Fibroblast of lung (primary cell): ENCODE data around the gene CDR2. TPM values are rescaled to one million over a fixed set of nuclear protein-coding genes. Genes with fewer than 3 reads are reported as not detected.

Experiments
- DNase-seq, 2 donors: peaks; one replicate each; pipeline versions ENCODE4 v3.0.0 to v3.0.0-alpha.2; 2010; ENCODE audit warnings: low read depth in 2 of 2
- H2AFZ ChIP-seq: 2 replicates; pipeline ENCODE4 v1.5.1; 2012; ENCODE audit warnings: low read length, control low read depth, inconsistent platforms
- H3K27ac ChIP-seq: 2 replicates; pipeline ENCODE4 v1.5.1; 2011; ENCODE audit warnings: low read length, control low read depth; ENCODE audit not compliant: insufficient read depth
- H3K27me3 ChIP-seq: 2 replicates; pipeline ENCODE4 v1.5.1; 2011; ENCODE audit warnings: mild to moderate bottlenecking, low read length; ENCODE audit not compliant: control insufficient read depth, insufficient read depth
- H3K36me3 ChIP-seq: 2 replicates; pipeline ENCODE4 v1.5.1; 2011; ENCODE audit warnings: low read length; ENCODE audit not compliant: control insufficient read depth, insufficient read depth
- H3K4me1 ChIP-seq: 2 replicates; pipeline ENCODE4 v1.5.1; 2011; ENCODE audit warnings: low read length; ENCODE audit not compliant: control insufficient read depth, insufficient read depth; ENCODE audit errors: extremely low read depth
- H3K4me2 ChIP-seq: 2 replicates; pipeline ENCODE4 v1.5.1; 2011; ENCODE audit warnings: low read length, control low read depth; ENCODE audit not compliant: insufficient read depth; ENCODE audit errors: extremely low read depth
- H3K4me3 ChIP-seq, 4 experiments: fragments of 200-600 bp in 1 of 4; sonication (generic) in 1 of 4; replicated peaks in 1 of 4; 2 replicates each; pipeline ENCODE4 v1.5.1; 2011 to 2016; ENCODE audit warnings: low read length in 4 of 4, low read depth in 3 of 4, mild to moderate bottlenecking in 3 of 4, control low read depth in 2 of 4, inconsistent platforms in 1 of 4, mixed read lengths in 1 of 4; ENCODE audit not compliant: insufficient read depth in 1 of 4; ENCODE audit errors: control extremely low read depth in 1 of 4
- H3K79me2 ChIP-seq: 2 replicates; pipeline ENCODE4 v1.5.1; 2012; ENCODE audit warnings: mild to moderate bottlenecking, low read length, inconsistent platforms; ENCODE audit not compliant: control insufficient read depth, insufficient read depth
- H3K9ac ChIP-seq: 2 replicates; pipeline ENCODE4 v1.5.1; 2011; ENCODE audit warnings: mild to moderate bottlenecking, low read length, control low read depth; ENCODE audit not compliant: insufficient read depth
- H3K9me3 ChIP-seq: 2 replicates; pipeline ENCODE4 v1.5.1; 2012; ENCODE audit warnings: low read depth, low read length; ENCODE audit not compliant: control insufficient read depth, insufficient read depth
- H4K20me1 ChIP-seq: 2 replicates; pipeline ENCODE4 v1.5.1; 2011; ENCODE audit warnings: low read length; ENCODE audit not compliant: control insufficient read depth, insufficient read depth; ENCODE audit errors: extremely low read depth
- CTCF ChIP-seq, 2 donors: IDR thresholded peaks in 1 of 2; conservative IDR thresholded peaks in 1 of 2; 1 replicate in 1 of 2; 2 replicates in 1 of 2; pipeline ENCODE4 v1.5.1; 2011 to 2012; ENCODE audit warnings: low read length in 2 of 2, control low read depth in 1 of 2, inconsistent platforms in 1 of 2, low read depth in 1 of 2, mild to moderate bottlenecking in 1 of 2
- EZH2 ChIP-seq: IDR thresholded peaks from 2 replicates; pipeline ENCODE4 v1.5.1; 2012; ENCODE audit warnings: low read length, control low read depth, mild to moderate bottlenecking; ENCODE audit errors: missing control alignments
- polyA plus RNA-seq, 2 donors: library from polyadenylated mRNA; depleted of rRNA in 1 of 2; stranded (reverse) in 1 of 2; unstranded in 1 of 2; fragments of >200 nt; gene quantifications; 2 replicates each; pipeline ENCODE4 v1.2.1, GENCODE V29; 2011 to 2012; ENCODE audit warnings: missing spikeins in 1 of 2
- total RNA-seq: library from RNA; depleted of rRNA; stranded (reverse); fragments of >200 nt; gene quantifications from 2 replicates; pipeline ENCODE4 v1.2.1, GENCODE V29; 2014

CDR2 gene
- total and polyA plus RNA-seq, 2 donors (not counting 1 experiment from before 2014, with no cell fraction given) = 60.1 to 73.8 TPM

- H3K9me3 ChIP-seq = no peaks in the 10 kb centered on the region
- no peak overlapping the region for H3K27ac ChIP-seq
- DNase-seq = peak in 1 of 2 donors; percentile 25
- H3K4me1 ChIP-seq = no peaks in the 10 kb centered on the region
- TF ChIP-seq EZH2 (no peak), CTCF (conservative IDR thresholded peaks at IDR 0.05 in 1 of 2, IDR thresholded peaks at IDR 0.05 in 1 of 2; ENCODE audit: low read depth in 1 of 2, low read length in 2 of 2) (peak; percentile 59 to 63)
- H3K27me3 ChIP-seq = no peaks in the 10 kb centered on the region
- H3K36me3 ChIP-seq = peaks cover 15% of the 10 kb centered on the region
- no peaks in the 10 kb centered on the region for H3K79me2 ChIP-seq
- H3K4me2 ChIP-seq = no peak overlapping the region
- H3K4me3 ChIP-seq = no peak overlapping the region
- H4K20me1 ChIP-seq = no peaks in the 10 kb centered on the region
- H2AFZ ChIP-seq = no peak overlapping the region
- H3K9ac ChIP-seq = no peak overlapping the region
Observed at GRCh38 chr16:22318690-22319358, 55.6 kb downstream of the CDR2 start.

GRCh38 chr16:22317625-22318024 lies 56.8 kb downstream of the CDR2 start:
- TF ChIP-seq EZH2 = no peak
- TF ChIP-seq CTCF (conservative IDR thresholded peaks at IDR 0.05 in 1 of 2, IDR thresholded peaks at IDR 0.05 in 1 of 2; ENCODE audit: low read depth in 1 of 2, low read length in 2 of 2) = no peak
- Histone ChIP-seq H3K4me2 (no peak overlapping the region), H3K79me2 (no peaks in the 10 kb centered on the region), H3K36me3 (peaks cover 15% of the 10 kb centered on the region), H3K4me1 (no peaks in the 10 kb centered on the region), H4K20me1 (no peaks in the 10 kb centered on the region), H3K9ac (no peak overlapping the region), H3K4me3 (no peak overlapping the region), H3K9me3 (no peaks in the 10 kb centered on the region), H2AFZ (no peak overlapping the region), H3K27ac (no peak overlapping the region), H3K27me3 (no peaks in the 10 kb centered on the region)
- no peak for DNase-seq

GRCh38 chr16:22317001-22317530 lies 57.4 kb downstream of the CDR2 start:
- TF ChIP-seq EZH2 (no peak), CTCF (conservative IDR thresholded peaks at IDR 0.05 in 1 of 2, IDR thresholded peaks at IDR 0.05 in 1 of 2; ENCODE audit: low read depth in 1 of 2, low read length in 2 of 2) (no peak)
- Histone ChIP-seq H4K20me1 (no peaks in the 10 kb centered on the region), H3K79me2 (no peaks in the 10 kb centered on the region), H2AFZ (no peak overlapping the region), H3K36me3 (peaks cover 15% of the 10 kb centered on the region), H3K9me3 (no peaks in the 10 kb centered on the region), H3K4me3 (no peak overlapping the region), H3K4me1 (no peaks in the 10 kb centered on the region), H3K9ac (no peak overlapping the region), H3K27me3 (no peaks in the 10 kb centered on the region), H3K27ac (no peak overlapping the region), H3K4me2 (no peak overlapping the region)
- DNase-seq = no peak
